ENCODE results near the gene ROR2.

- TF ChIP-seq CTCF (conservative IDR thresholded peaks at IDR 0.05; ENCODE audit: low read depth in 2 of 2), result no peak
- no peak for TF ChIP-seq REST (IDR thresholded peaks at IDR 0.05; ENCODE audit: unreplicated experiment)
- no peak for TF ChIP-seq EZH2 (IDR thresholded peaks at IDR 0.05; ENCODE audit: low read depth, unreplicated experiment)
- TF ChIP-seq POLR2AphosphoS5 (IDR thresholded peaks at IDR 0.05; ENCODE audit: low read depth), result no peak
- TF ChIP-seq EZH2phosphoT487 (IDR thresholded peaks at IDR 0.05; ENCODE audit: unreplicated experiment), result no peak
- TF ChIP-seq ZNF331 (CRISPR knock-in tag; IDR thresholded peaks at IDR 0.05; ENCODE audit: low read depth), result no peak
Observed at GRCh38 chr9:91783411-91783810, 166.6 kb downstream of the ROR2 start.

Measured in GM23338 (cell line).